H9 (cell line): ENCODE measurements around the gene SELENOS. TPM values are rescaled to one million over a fixed set of nuclear protein-coding genes. Genes with fewer than 3 reads are reported as not detected.

Experiments used
- DNase-seq: peaks from one replicate; pipeline ENCODE4 v3.0.0-alpha.2; 2017
- H2AFZ ChIP-seq: one replicate; pipeline ENCODE4 v1.6.1; 2013; ENCODE audit warnings: mild to moderate bottlenecking, low read length, control low read depth, moderate library complexity
- H2AK5ac ChIP-seq: 2 replicates; pipeline ENCODE4 v1.6.1; 2013; ENCODE audit warnings: low read length, control low read depth, mixed read lengths; ENCODE audit not compliant: insufficient read length
- H2BK120ac ChIP-seq: one replicate; pipeline ENCODE4 v1.6.1; 2013; ENCODE audit warnings: low read depth, mild to moderate bottlenecking, low read length, control low read depth, inconsistent platforms; ENCODE audit not compliant: poor library complexity, severe bottlenecking
- H2BK12ac ChIP-seq: 2 replicates; pipeline ENCODE4 v1.6.1; 2013; ENCODE audit warnings: low read length, control low read depth, mixed read lengths, low read depth; ENCODE audit not compliant: insufficient read length
- H2BK15ac ChIP-seq: 2 replicates; pipeline ENCODE4 v1.6.1; 2013; ENCODE audit warnings: low read depth, low read length, control low read depth
- H2BK20ac ChIP-seq: one replicate; pipeline ENCODE4 v1.6.1; 2013; ENCODE audit warnings: low read depth, mild to moderate bottlenecking, low read length, control low read depth, inconsistent platforms; ENCODE audit not compliant: poor library complexity, severe bottlenecking
- H2BK5ac ChIP-seq: 2 replicates; pipeline ENCODE4 v1.6.1; 2013; ENCODE audit warnings: low read length, control low read depth, mixed read lengths; ENCODE audit not compliant: insufficient read length
- H3K14ac ChIP-seq: 2 replicates; pipeline ENCODE4 v1.6.1; 2013; ENCODE audit warnings: low read length, control low read depth; ENCODE audit not compliant: insufficient read depth
- H3K18ac ChIP-seq: 2 replicates; pipeline ENCODE4 v1.6.1; 2013; ENCODE audit warnings: low read depth, mild to moderate bottlenecking, mixed read lengths, low read length, control low read depth; ENCODE audit not compliant: insufficient read length
- H3K23ac ChIP-seq: 2 replicates; pipeline ENCODE4 v1.6.1; 2013; ENCODE audit warnings: low read length, control low read depth, mixed read lengths, low read depth; ENCODE audit not compliant: insufficient read length
- H3K23me2 ChIP-seq: 2 replicates; pipeline ENCODE4 v1.6.1; 2013; ENCODE audit warnings: low read depth, mild to moderate bottlenecking, mixed read lengths, low read length, control low read depth; ENCODE audit not compliant: insufficient read length, poor library complexity, severe bottlenecking
- H3K27ac ChIP-seq: 2 replicates; pipeline ENCODE4 v1.5.1; 2013; ENCODE audit warnings: low read length, control low read depth, mixed read lengths, low read depth; ENCODE audit not compliant: insufficient read length
- H3K27me3 ChIP-seq: 2 replicates; pipeline ENCODE4 v1.6.1; 2013; ENCODE audit warnings: low read length, control low read depth, inconsistent platforms; ENCODE audit not compliant: insufficient read depth
- H3K4ac ChIP-seq: 2 replicates; pipeline ENCODE4 v1.6.1; 2013; ENCODE audit warnings: low read depth, mild to moderate bottlenecking, control low read depth, inconsistent platforms, low read length, moderate library complexity
- H3K4me1 ChIP-seq: 2 replicates; pipeline ENCODE4 v1.6.1; 2013; ENCODE audit warnings: low read length, control low read depth, inconsistent platforms; ENCODE audit not compliant: insufficient read depth
- H3K4me2 ChIP-seq: 2 replicates; pipeline ENCODE4 v1.6.1; 2013; ENCODE audit warnings: low read length, control low read depth, mixed read lengths; ENCODE audit not compliant: insufficient read length, insufficient read depth
- H3K56ac ChIP-seq: 2 replicates; pipeline ENCODE4 v1.6.1; 2013; ENCODE audit warnings: low read depth, mild to moderate bottlenecking, mixed read lengths, low read length, control low read depth; ENCODE audit not compliant: insufficient read length
- H3K79me1 ChIP-seq: 2 replicates; pipeline ENCODE4 v1.6.1; 2013; ENCODE audit warnings: low read depth, mild to moderate bottlenecking, moderate library complexity, low read length, control low read depth, inconsistent platforms; ENCODE audit not compliant: insufficient read depth, poor library complexity, severe bottlenecking
- H3K79me2 ChIP-seq: 2 replicates; pipeline ENCODE4 v1.6.1; 2013; ENCODE audit warnings: low read length, control low read depth, inconsistent platforms; ENCODE audit not compliant: insufficient read depth
- H3K9ac ChIP-seq: 2 replicates; pipeline ENCODE4 v1.6.1; 2013; ENCODE audit warnings: low read length, control low read depth, mixed read lengths; ENCODE audit not compliant: insufficient read length; ENCODE audit errors: extremely low read depth
- H3K9me3 ChIP-seq: one replicate; pipeline ENCODE4 v1.6.1; 2013; ENCODE audit warnings: low read depth, low read length, inconsistent platforms; ENCODE audit not compliant: control insufficient read depth
- H3T11ph ChIP-seq: one replicate; pipeline ENCODE4 v1.6.1; 2013; ENCODE audit warnings: mild to moderate bottlenecking, low read length, control low read depth, inconsistent platforms
- H4K20me1 ChIP-seq: one replicate; pipeline ENCODE4 v1.6.1; 2013; ENCODE audit not compliant: control insufficient read depth, insufficient read length, insufficient read depth
- H4K5ac ChIP-seq: 2 replicates; pipeline ENCODE4 v1.6.1; 2013; ENCODE audit warnings: low read depth, mild to moderate bottlenecking, mixed read lengths, low read length, control low read depth; ENCODE audit not compliant: insufficient read length
- H4K8ac ChIP-seq: replicated peaks from 2 replicates; pipeline ENCODE4 v1.6.1; 2013; ENCODE audit warnings: low read length, control low read depth, mixed read lengths, low read depth; ENCODE audit not compliant: insufficient read length
- H4K91ac ChIP-seq: 2 replicates; pipeline ENCODE4 v1.6.1; 2013; ENCODE audit warnings: low read depth, mild to moderate bottlenecking, moderate library complexity, mixed read lengths, low read length, control low read depth; ENCODE audit not compliant: insufficient read length
- H3K27ac Mint-ChIP-seq, 3 experiments: 2 replicates in 2 of 3; 3 replicates in 1 of 3; pipeline ENCODE4 v1.8.0; 2020 to 2021; ENCODE audit warnings: mixed read lengths in 3 of 3, mild to moderate bottlenecking in 1 of 3, moderate library complexity in 1 of 3
- H3K27me3 Mint-ChIP-seq: 2 replicates; pipeline ENCODE4 v1.8.0; 2021; ENCODE audit warnings: low read depth, mild to moderate bottlenecking, moderate library complexity, mixed read lengths
- H3K36me3 Mint-ChIP-seq, 3 experiments: 2 replicates in 2 of 3; 3 replicates in 1 of 3; pipeline ENCODE4 v1.8.0; 2020 to 2021; ENCODE audit warnings: low read depth in 3 of 3, mixed read lengths in 3 of 3; ENCODE audit not compliant: insufficient read depth in 1 of 3
- H3K4me1 Mint-ChIP-seq, 2 experiments: 2 replicates each; pipeline ENCODE4 v1.8.0; 2020; ENCODE audit warnings: mixed read lengths in 2 of 2
- H3K4me3 Mint-ChIP-seq, 2 experiments: 2 replicates in 1 of 2; 3 replicates in 1 of 2; pipeline ENCODE4 v1.8.0; 2020 to 2021; ENCODE audit warnings: mild to moderate bottlenecking in 2 of 2, mixed read lengths in 2 of 2, moderate library complexity in 1 of 2
- H3K9me3 Mint-ChIP-seq, 2 experiments: 2 replicates in 1 of 2; 3 replicates in 1 of 2; pipeline ENCODE4 v1.8.0; 2020; ENCODE audit warnings: mild to moderate bottlenecking in 2 of 2, mixed read lengths in 2 of 2, moderate library complexity in 1 of 2
- WGBS: extraction: QIAGEN DNeasy Blood & Tissue Kit; methylation state at CpG from one replicate; pipeline ENCODE4 v1.1.7; 2013; ENCODE audit warnings: missing lambda C conversion rate, low lambda C conversion rate, mixed read lengths; ENCODE audit not compliant: insufficient read length; ENCODE audit errors: extremely low coverage; 5-methylcytosine and 5-hydroxymethylcytosine counted together
- total RNA-seq: library from RNA; stranded (reverse); gene quantifications from 2 replicates; pipeline ENCODE4 v1.2.1, GENCODE V29; 2021
- TF ChIP-seq, protein P1 (sequence below): fragments of 200-600 bp; sonication (generic); conservative IDR thresholded peaks from 3 replicates; pipeline ENCODE4 v1.8.0; 2021; ENCODE audit warnings: antibody characterized with exemption, mild to moderate bottlenecking

SELENOS gene
- total RNA-seq, 1 experiment from 2014 or later, result 57.7 TPM

- Mint-ChIP-seq H3K36me3 (peaks cover 6 to 14% (median 9%) of the 10 kb centered on the region in 3 experiments; a peak in 6 of 7 replicates), H3K27me3 (no peaks in the 10 kb centered on the region), H3K4me1 (peaks cover 61 to 72% of the 10 kb centered on the region in 2 experiments), H3K9me3 (no peaks in the 10 kb centered on the region), H3K27ac (no peak overlapping the region), H3K4me3 (no peak overlapping the region)
- H3K9me3 ChIP-seq, result no peaks in the 10 kb centered on the region
- no peaks in the 10 kb centered on the region for H3K27me3 ChIP-seq
- TF ChIP-seq, protein P1, sequence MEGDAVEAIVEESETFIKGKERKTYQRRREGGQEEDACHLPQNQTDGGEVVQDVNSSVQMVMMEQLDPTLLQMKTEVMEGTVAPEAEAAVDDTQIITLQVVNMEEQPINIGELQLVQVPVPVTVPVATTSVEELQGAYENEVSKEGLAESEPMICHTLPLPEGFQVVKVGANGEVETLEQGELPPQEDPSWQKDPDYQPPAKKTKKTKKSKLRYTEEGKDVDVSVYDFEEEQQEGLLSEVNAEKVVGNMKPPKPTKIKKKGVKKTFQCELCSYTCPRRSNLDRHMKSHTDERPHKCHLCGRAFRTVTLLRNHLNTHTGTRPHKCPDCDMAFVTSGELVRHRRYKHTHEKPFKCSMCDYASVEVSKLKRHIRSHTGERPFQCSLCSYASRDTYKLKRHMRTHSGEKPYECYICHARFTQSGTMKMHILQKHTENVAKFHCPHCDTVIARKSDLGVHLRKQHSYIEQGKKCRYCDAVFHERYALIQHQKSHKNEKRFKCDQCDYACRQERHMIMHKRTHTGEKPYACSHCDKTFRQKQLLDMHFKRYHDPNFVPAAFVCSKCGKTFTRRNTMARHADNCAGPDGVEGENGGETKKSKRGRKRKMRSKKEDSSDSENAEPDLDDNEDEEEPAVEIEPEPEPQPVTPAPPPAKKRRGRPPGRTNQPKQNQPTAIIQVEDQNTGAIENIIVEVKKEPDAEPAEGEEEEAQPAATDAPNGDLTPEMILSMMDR, result no peak
- no peak overlapping the region for H3K18ac ChIP-seq
- no peak overlapping the region for H3T11ph ChIP-seq
- H2AFZ ChIP-seq, result no peak overlapping the region
- no peak overlapping the region for H4K91ac ChIP-seq
- H2BK20ac ChIP-seq, result no peak overlapping the region
- no peak overlapping the region for H4K5ac ChIP-seq
- H2BK5ac ChIP-seq, result no peak overlapping the region
- peaks cover 7% of the 10 kb centered on the region; the same call in 1 of the 2 replicates for H3K4me1 ChIP-seq
- no peak overlapping the region for H2BK120ac ChIP-seq
- peaks cover 3% of the 10 kb centered on the region for H3K79me1 ChIP-seq
- no CpG with 5 or more reads among the region's 6 CpGs for WGBS
- no peak overlapping the region for H3K23ac ChIP-seq
- H3K79me2 ChIP-seq, result peaks cover 77% of the 10 kb centered on the region
- no peak overlapping the region for H3K4me2 ChIP-seq
- no peak overlapping the region for H3K4ac ChIP-seq
- no peak for DNase-seq
- H3K9ac ChIP-seq, result no peak overlapping the region
- no peak overlapping the region for H3K27ac ChIP-seq
- no peak overlapping the region for H3K56ac ChIP-seq
- H4K20me1 ChIP-seq, result peaks cover 5% of the 10 kb centered on the region
- H2BK15ac ChIP-seq, result no peak overlapping the region
- peaks cover 9% of the 10 kb centered on the region for H3K23me2 ChIP-seq
- no peak overlapping the region for H2AK5ac ChIP-seq
- no peak overlapping the region for H4K8ac ChIP-seq
- no peak overlapping the region for H2BK12ac ChIP-seq
- H3K14ac ChIP-seq, result no peak overlapping the region
Measured at GRCh38 chr15:101246391-101246790, 30.9 kb downstream of the SELENOS start.
